Osteoblast (primary cell): ENCODE measurements around the gene STAB1. TPM values are rescaled to one million over a fixed set of nuclear protein-coding genes. Genes with fewer than 3 reads are reported as not detected.
A peak's percentile ranks its signal among the peaks of the same experiment; 100 is the strongest.

Experiments
- DNase-seq: peaks from one replicate; pipeline ENCODE4 v3.0.0; 2011; ENCODE audit warnings: low spot score, mixed read lengths; ENCODE audit not compliant: insufficient read length; ENCODE audit errors: missing footprints
- H2AFZ ChIP-seq: 2 replicates; pipeline ENCODE4 v1.6.0; 2011; ENCODE audit warnings: mild to moderate bottlenecking, low read length
- H3K27ac ChIP-seq: 2 replicates; pipeline ENCODE4 v1.5.1; 2011; ENCODE audit warnings: mild to moderate bottlenecking, low read depth, low read length, moderate library complexity
- H3K27me3 ChIP-seq: 2 replicates; pipeline ENCODE4 v1.6.0; 2012; ENCODE audit warnings: mild to moderate bottlenecking, control low read depth, inconsistent platforms, low read length, moderate library complexity; ENCODE audit not compliant: insufficient read depth
- H3K36me3 ChIP-seq: 2 replicates; pipeline ENCODE4 v1.5.1; 2011; ENCODE audit warnings: mild to moderate bottlenecking, low read length, control low read depth, moderate library complexity; ENCODE audit not compliant: insufficient read depth
- H3K4me1 ChIP-seq: 2 replicates; pipeline ENCODE4 v1.5.1; 2011; ENCODE audit warnings: mild to moderate bottlenecking, low read length, control low read depth, moderate library complexity; ENCODE audit not compliant: insufficient read depth
- H3K4me2 ChIP-seq: 2 replicates; pipeline ENCODE4 v1.6.0; 2011; ENCODE audit warnings: mild to moderate bottlenecking, low read length; ENCODE audit not compliant: insufficient read depth
- H3K4me3 ChIP-seq: fragments of 200-600 bp; sonication (generic); 3 replicates; pipeline ENCODE4 v1.5.1; 2012; ENCODE audit warnings: mild to moderate bottlenecking, low read length, inconsistent platforms; ENCODE audit not compliant: insufficient read depth
- H3K79me2 ChIP-seq: 2 replicates; pipeline ENCODE4 v1.6.0; 2012; ENCODE audit warnings: mild to moderate bottlenecking, low read length, control low read depth, inconsistent platforms; ENCODE audit not compliant: insufficient read depth
- H3K9me3 ChIP-seq: 2 replicates; pipeline ENCODE4 v1.5.1; 2011; ENCODE audit warnings: low read depth, low read length, control low read depth
- H4K20me1 ChIP-seq: 2 replicates; pipeline ENCODE4 v1.6.0; 2012; ENCODE audit warnings: mild to moderate bottlenecking, low read length, control low read depth; ENCODE audit not compliant: insufficient read depth
- total RNA-seq: library from RNA; depleted of rRNA; stranded (reverse); fragments of >200 nt; gene quantifications from 2 replicates; pipeline ENCODE4 v1.2.3, GENCODE V29; 2012
- TF ChIP-seq, protein P1 (sequence below): IDR thresholded peaks from 2 replicates; pipeline ENCODE4 v1.5.1; 2011; ENCODE audit warnings: mild to moderate bottlenecking, low read depth, low read length, moderate library complexity; ENCODE audit errors: extremely low read depth

Gene STAB1
- total RNA-seq, 1 donor, result 1.1 TPM

DNA sequence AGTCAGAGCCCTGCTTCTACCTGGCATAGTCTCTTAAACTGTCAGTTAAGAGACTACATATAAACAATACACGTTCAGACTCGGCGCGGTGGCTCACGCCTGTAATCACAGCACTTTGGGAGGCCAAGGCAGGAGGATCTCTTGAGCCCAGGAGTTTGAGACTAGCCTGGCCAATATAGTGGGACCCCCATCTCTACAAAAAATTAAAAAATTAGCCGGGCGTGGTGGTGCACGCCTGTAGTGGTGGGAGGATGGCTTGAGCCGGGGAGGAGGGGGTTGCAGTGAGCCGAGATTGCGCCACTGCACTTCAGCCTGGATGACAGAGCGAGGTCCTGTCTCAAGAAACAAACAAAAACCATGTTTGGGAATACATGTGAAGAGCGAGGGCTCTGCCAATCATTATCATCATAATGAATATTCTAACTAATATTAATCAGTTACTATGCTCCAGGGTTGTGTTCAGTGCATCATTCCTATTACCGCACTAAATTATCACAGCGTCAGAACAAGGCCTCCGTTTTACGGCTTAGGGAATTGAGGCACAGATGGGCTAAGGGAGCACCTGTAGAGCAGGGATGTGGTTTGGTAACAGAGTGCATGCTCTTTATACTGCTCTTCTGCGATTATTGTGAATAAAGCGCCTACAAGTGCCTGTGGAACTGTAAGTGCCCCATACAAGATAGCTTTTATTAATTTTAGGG lies 40.4 kb downstream of the STAB1 start:
- Histone ChIP-seq H4K20me1 (peaks cover 48% of the 10 kb centered on the region), H3K4me1 (peaks cover 58% of the 10 kb centered on the region), H3K79me2 (peaks cover 67% of the 10 kb centered on the region), H3K27ac (no peak overlapping the region), H3K9me3 (no peaks in the 10 kb centered on the region), H3K27me3 (no peaks in the 10 kb centered on the region), H2AFZ (no peak overlapping the region), H3K4me2 (peak overlapping the region; percentile 88), H3K36me3 (peaks cover 11% of the 10 kb centered on the region), H3K4me3 (peak overlapping the region; percentile 95)
- TF ChIP-seq, protein P1, sequence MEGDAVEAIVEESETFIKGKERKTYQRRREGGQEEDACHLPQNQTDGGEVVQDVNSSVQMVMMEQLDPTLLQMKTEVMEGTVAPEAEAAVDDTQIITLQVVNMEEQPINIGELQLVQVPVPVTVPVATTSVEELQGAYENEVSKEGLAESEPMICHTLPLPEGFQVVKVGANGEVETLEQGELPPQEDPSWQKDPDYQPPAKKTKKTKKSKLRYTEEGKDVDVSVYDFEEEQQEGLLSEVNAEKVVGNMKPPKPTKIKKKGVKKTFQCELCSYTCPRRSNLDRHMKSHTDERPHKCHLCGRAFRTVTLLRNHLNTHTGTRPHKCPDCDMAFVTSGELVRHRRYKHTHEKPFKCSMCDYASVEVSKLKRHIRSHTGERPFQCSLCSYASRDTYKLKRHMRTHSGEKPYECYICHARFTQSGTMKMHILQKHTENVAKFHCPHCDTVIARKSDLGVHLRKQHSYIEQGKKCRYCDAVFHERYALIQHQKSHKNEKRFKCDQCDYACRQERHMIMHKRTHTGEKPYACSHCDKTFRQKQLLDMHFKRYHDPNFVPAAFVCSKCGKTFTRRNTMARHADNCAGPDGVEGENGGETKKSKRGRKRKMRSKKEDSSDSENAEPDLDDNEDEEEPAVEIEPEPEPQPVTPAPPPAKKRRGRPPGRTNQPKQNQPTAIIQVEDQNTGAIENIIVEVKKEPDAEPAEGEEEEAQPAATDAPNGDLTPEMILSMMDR, result no peak
- DNase-seq, result peak; percentile 69

DNA sequence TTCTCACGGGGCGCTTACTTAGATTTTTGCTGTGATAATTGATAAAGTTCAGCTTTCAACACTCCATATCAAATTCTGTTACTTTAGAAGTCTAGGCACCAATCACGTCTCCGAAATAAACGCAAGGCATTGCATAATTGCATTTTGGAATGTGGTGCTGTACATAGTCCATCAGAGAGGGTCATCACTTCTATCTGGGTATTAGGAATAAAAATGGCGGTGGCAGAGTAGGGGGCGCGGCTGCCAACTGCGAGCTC lies 40.9 kb downstream of the STAB1 start:
- Histone ChIP-seq H3K79me2 (peaks cover 67% of the 10 kb centered on the region), H2AFZ (no peak overlapping the region), H3K4me3 (peak overlapping the region; percentile 95), H3K4me2 (peak overlapping the region; percentile 66), H3K36me3 (peaks cover 16% of the 10 kb centered on the region), H3K27ac (no peak overlapping the region), H3K9me3 (no peaks in the 10 kb centered on the region), H4K20me1 (peaks cover 47% of the 10 kb centered on the region), H3K27me3 (no peaks in the 10 kb centered on the region), H3K4me1 (peaks cover 53% of the 10 kb centered on the region)
- TF ChIP-seq, protein P1, result no peak
- no peak for DNase-seq

DNA sequence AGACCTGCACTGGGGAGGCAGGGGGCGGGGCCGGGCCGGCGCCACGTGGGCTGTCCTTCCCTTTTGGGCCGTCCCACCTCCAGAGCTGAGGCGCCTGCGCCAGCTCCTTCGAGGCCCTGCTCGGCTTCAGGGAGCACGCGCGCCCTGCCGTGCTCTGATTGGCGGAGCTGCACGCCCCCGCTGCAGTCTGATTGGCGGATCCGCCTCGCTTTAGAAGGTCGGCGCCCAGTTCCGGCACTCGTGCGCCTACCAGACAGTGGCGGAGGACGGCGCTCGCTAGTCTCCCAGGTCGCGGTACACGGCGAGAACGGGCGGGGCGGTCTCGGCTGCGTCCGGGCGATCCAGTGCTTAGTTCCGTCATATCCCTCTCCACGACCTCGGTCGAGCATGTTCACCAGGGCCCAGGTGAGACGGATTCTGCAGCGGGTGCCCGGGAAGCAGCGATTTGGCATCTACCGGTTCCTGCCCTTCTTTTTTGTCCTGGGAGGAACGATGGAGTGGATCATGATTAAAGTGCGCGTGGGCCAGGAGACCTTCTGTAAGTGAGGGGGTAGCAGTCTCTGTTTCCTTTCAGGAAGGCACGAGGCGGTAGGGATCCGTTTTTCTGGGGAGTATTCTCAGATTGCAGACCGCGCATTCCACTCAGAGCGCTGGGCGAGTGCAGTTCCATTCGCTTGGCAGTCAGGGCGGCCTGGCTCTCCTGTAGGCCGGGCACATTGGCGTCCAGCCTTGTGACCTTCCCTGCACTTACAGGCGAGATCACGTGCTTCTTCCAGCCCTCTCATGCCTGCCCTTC lies 41.4 kb downstream of the STAB1 start, which contains the start of gene UQCC5:
Gene UQCC5 (plus strand): TSS at position 237 of the 796 bp plus-strand sequence. CDS start 151 bp downstream, at position 388.
- Histone ChIP-seq H3K36me3 (peaks cover 21% of the 10 kb centered on the region), H3K79me2 (peaks cover 68% of the 10 kb centered on the region), H3K4me3 (peak within 1 kb of the TSS; percentile 95), H3K9me3 (no peaks in the 10 kb centered on the region), H4K20me1 (peaks cover 45% of the 10 kb centered on the region), H2AFZ (peak within 1 kb of the TSS; percentile 56), H3K4me2 (peak within 1 kb of the TSS; percentile 96), H3K27me3 (no peaks in the 10 kb centered on the region), H3K27ac (peak within 1 kb of the TSS; percentile 90), H3K4me1 (peaks cover 53% of the 10 kb centered on the region)
- DNase-seq, result peak; percentile 100
- TF ChIP-seq, protein P1, result no peak

DNA sequence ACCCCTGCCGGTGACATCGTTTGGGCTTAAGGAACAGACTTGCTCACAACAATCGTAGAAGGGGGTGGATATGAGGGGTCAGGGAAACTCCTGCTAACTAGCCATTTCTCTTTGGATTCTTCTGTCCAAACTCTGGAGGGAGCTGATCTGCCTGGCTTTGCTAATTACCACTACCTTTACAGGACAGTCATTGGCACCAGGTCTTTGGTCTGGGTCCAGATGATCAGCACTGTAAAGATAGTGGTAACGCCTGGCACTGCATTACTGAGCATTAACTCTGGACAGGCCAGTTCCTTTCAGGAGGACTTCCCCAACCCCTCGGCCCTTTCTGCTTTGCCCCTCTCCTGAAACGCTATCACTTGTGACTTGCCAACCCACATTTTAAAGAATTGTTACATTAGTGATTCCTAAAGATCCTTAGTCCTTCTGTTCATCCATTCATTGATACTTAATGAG lies 42.1 kb downstream of the STAB1 start:
- H4K20me1 ChIP-seq, result peaks cover 38% of the 10 kb centered on the region
- H3K27me3 ChIP-seq, result no peaks in the 10 kb centered on the region
- H3K4me3 ChIP-seq, result peak overlapping the region; percentile 95
- peak overlapping the region; percentile 96 for H3K4me2 ChIP-seq
- TF ChIP-seq, protein P1, result no peak
- peaks cover 46% of the 10 kb centered on the region for H3K4me1 ChIP-seq
- H3K27ac ChIP-seq, result peak overlapping the region; percentile 90
- peak overlapping the region; percentile 56 for H2AFZ ChIP-seq
- peaks cover 22% of the 10 kb centered on the region for H3K36me3 ChIP-seq
- H3K9me3 ChIP-seq, result no peaks in the 10 kb centered on the region
- DNase-seq, result no peak
- peaks cover 67% of the 10 kb centered on the region for H3K79me2 ChIP-seq
